Measurements from ENCODE around the gene LRP1B. TPM values are rescaled to one million over a fixed set of nuclear protein-coding genes. Genes with fewer than 3 reads are reported as not detected.

Gene LRP1B
- total and polyA plus RNA-seq, 2 of the 8 experiments (the other 6 are each of a cell fraction or from before 2014, with no cell fraction given), result 0.03 TPM; not detected in 1

DNA sequence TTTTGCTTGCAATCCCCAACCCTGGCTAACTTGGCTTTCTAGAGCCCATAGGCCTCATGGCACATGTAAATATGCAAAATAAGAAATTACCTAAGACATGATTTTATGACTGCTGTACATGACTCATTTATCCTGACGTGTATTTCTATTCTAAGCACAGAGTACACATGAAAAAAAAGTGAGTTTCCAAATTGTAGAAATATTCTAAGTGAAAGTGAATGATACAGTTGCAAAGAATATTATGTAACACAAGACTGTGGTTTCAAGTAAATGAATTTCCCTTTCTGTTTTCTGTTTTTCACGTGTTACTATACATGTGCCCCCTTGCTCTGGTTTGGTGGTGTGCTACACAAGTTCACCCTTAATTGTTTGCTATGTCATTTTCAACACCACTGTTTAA, 162.4 kb downstream of the LRP1B start (continued):
- no peak for TF ChIP-seq CHD2 (IDR thresholded peaks at IDR 0.05; ENCODE audit: low read length)
- no peak for TF ChIP-seq CHD1 (IDR thresholded peaks at IDR 0.05; ENCODE audit: low read depth, low read length)
- no peak for TF ChIP-seq TAF1 (IDR thresholded peaks at IDR 0.05; ENCODE audit: low read depth, low read length)
- TF ChIP-seq JUND (IDR thresholded peaks at IDR 0.05; ENCODE audit: low read length), result no peak

Data from H1 (cell line).